Measurements from ENCODE around the gene SLC13A4.

- TF ChIP-seq, protein P1, sequence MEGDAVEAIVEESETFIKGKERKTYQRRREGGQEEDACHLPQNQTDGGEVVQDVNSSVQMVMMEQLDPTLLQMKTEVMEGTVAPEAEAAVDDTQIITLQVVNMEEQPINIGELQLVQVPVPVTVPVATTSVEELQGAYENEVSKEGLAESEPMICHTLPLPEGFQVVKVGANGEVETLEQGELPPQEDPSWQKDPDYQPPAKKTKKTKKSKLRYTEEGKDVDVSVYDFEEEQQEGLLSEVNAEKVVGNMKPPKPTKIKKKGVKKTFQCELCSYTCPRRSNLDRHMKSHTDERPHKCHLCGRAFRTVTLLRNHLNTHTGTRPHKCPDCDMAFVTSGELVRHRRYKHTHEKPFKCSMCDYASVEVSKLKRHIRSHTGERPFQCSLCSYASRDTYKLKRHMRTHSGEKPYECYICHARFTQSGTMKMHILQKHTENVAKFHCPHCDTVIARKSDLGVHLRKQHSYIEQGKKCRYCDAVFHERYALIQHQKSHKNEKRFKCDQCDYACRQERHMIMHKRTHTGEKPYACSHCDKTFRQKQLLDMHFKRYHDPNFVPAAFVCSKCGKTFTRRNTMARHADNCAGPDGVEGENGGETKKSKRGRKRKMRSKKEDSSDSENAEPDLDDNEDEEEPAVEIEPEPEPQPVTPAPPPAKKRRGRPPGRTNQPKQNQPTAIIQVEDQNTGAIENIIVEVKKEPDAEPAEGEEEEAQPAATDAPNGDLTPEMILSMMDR (IDR thresholded peaks at IDR 0.05): peak in 2 of 6 experiments; percentile 10 to 49
- no peak for TF ChIP-seq POLR2A (IDR thresholded peaks at IDR 0.05)
These were observed 17.4 kb downstream of the SLC13A4 start for GRCh38 chr7:135710417-135711138.
